MM.1S (cell line): Measurements from ENCODE around the gene RAPSN.

Source experiments
- EZH2phosphoT487 ChIP-seq: fragments of 300-600 bp; sonication (generic); IDR thresholded peaks from 2 replicates; pipeline ENCODE4 v1.6.1; 2018; ENCODE audit warnings: antibody characterized with exemption, low read length
- TF ChIP-seq, protein P1 (sequence below): fragments of 300-600 bp; sonication (generic); IDR thresholded peaks from 2 replicates; pipeline ENCODE4 v1.5.1; 2016; ENCODE audit warnings: antibody characterized with exemption, low read length, mixed read lengths

DNA sequence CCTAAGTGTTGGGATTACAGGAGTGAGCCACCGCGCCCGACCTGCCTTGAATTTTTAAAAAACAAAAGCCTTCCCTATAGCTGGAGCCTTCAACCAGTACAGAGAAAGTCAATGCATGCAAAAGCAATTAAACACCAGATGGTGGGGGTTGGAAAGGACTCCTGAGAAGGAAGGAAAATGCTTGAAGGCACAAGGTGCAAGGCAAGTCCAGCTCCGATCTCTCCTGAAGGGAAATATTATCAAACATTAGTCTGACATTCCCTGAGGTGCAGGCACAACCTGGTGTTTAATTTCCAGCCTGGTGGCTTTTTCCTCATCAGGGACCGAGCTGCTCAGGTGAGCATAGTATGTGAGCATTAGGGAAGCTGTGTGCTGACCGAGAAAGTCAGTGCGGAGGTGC, 12.9 kb upstream of the RAPSN start:
- TF ChIP-seq, protein P1, sequence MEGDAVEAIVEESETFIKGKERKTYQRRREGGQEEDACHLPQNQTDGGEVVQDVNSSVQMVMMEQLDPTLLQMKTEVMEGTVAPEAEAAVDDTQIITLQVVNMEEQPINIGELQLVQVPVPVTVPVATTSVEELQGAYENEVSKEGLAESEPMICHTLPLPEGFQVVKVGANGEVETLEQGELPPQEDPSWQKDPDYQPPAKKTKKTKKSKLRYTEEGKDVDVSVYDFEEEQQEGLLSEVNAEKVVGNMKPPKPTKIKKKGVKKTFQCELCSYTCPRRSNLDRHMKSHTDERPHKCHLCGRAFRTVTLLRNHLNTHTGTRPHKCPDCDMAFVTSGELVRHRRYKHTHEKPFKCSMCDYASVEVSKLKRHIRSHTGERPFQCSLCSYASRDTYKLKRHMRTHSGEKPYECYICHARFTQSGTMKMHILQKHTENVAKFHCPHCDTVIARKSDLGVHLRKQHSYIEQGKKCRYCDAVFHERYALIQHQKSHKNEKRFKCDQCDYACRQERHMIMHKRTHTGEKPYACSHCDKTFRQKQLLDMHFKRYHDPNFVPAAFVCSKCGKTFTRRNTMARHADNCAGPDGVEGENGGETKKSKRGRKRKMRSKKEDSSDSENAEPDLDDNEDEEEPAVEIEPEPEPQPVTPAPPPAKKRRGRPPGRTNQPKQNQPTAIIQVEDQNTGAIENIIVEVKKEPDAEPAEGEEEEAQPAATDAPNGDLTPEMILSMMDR = no peak
- TF ChIP-seq EZH2phosphoT487 = no peak
